Measurements from ENCODE around the gene NIT1.

DNA sequence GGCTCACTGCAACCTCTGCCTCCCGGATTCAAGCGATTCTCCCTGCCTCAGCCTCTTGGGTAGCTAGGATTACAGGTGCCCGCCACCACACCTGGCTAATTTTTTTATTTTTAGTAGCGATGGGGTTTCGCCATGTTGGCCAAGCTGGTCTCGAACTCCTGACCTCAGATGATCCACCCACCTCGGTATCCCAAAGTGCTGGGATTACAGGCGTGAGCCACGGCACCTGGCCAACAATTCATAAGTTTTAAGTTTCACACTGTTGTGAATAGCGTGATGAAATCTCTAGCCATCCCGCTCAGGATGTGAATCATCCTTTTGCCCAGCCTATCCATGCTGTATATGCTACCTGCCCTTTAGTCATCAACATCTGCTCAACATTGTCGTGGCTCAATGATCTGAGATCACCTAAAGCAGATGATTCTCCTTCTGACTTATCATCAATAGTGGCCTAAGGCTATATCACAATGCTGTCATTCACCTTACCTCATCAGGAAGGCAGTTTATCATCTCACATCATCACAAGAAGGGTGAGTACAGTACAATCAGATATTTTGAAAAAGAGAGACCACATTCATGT, 2.7 kb upstream of the NIT1 start:
- TF ChIP-seq GATA2 (IDR thresholded peaks at IDR 0.05; ENCODE audit: low read depth, low read length): no peak
- no peak for TF ChIP-seq GATA3 (IDR thresholded peaks at IDR 0.05; ENCODE audit: low read depth, low read length)

Data from SH-SY5Y (cell line).